Hypothalamus (tissue), 51 donors: Measurements from ENCODE around the gene STX8.
A peak's percentile ranks its signal among the peaks of the same experiment; 100 is the strongest.
"Not testable (repeated sequence)": the region's sequence is repeated elsewhere in the genome, so short reads cannot be mapped to it uniquely, and the experiment has no call there.

Experiments used
- DNase-seq, 51 donors: peaks; one replicate each; lab custom pipeline; 2025; lab: John Stamatoyannopoulos, UW

The STX8 gene

DNA sequence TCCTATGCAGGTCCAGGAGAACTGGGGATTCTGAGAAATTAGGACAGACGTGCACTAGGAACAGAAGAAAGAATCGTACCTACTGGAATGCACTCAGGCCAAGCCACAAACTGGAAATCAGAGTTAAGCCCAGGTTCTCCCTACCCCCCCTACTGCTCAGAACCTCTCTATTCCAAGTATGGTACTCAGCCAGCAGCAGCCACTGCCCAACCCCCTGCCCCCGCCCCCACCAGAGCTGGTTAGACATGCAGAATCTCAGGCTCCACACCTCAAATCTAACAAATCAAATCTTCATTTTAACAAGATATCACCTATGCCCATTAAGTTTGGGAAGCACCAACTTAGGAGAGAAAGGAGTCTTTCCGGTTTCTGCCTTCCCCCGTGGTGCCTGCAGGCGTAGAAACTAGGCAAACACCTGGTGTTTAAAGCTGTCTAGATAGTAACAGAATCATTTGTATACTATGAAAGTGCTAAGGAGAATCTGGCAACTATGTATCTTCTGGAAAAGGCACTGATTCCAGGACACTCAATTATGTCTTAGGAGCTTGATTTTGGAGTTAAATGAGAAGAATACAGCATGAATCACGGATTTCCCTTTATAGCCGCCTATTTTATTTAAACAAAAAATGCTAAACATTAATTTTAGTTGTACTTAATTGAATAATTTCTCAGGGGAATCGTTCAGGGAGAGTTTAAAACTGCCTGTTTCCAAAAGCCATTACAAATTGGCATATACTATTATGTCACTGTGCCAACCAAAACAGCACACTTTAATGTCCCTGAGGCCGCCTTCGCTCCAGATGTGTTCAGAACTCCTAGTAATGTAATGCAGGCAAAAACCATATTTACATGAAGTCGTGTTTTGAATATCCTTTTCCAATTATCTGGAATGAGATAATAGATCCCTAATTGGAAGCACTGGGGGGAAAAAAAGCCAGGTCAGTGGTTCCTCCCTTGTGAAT, 166.5 kb downstream of the STX8 start:
- DNase-seq, result no peak

DNA sequence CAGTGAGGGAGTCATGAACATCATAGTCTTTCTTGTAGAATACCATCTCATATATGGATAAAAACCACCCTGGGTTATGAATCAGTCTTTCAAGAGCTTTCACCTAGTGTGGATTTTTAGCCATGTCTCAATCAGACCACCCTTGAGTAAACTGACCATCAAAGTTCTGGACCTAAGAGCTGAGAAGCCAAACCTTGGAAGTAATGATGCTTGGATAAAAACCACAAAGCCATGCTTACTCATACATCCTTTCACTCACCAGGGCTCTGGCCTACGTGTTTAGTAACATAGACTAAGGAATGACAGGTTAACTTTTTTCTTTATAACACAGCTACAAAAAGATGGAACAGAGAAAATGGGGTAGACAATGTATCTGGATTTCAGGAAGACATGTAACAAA, 167.2 kb downstream of the STX8 start:
- no peak for DNase-seq

DNA sequence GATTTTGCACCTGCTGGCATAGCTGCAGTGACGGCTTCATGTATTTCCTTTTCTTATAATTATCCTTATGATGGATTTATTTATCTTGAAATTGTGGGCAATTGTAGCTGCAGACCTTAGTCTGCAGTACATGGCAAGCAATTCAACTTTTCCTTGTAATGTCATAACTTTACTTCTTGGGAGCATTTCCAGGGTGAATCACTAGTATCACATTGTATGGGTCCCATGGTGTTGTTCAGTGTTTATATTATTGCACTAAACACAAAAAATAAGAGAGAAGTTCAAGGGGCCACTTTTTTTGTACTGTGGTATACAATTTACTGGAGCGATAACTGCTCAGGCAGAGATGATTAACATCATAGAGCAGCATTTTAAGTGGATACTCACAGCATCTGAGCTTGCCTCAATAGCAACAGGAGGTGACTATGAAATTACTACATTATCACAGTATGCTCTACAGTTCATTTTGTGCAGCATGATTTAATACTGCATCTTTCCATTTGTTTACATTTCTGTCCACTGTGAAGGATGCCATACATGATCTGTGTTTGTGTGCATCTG, 169.5 kb downstream of the STX8 start:
- DNase-seq, result no peak

DNA sequence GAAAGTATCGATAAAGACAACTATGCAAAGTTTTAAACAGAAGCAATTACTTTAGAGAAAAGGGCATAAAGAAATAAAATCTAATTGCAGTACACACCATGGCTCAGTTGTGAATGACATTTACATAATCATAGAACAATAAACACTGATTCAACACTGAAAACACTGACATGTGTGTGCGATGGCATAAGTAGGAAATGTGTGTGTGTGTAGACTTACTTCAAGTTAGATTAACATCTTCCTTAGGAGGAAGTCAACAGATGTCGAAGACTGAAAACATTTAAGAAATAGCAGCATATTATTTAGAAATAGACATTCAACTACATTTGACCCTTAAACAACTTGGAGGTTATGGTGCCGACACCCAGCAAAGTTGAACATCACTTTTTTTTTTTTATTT, 172.4 kb downstream of the STX8 start:
- no peak for DNase-seq

DNA sequence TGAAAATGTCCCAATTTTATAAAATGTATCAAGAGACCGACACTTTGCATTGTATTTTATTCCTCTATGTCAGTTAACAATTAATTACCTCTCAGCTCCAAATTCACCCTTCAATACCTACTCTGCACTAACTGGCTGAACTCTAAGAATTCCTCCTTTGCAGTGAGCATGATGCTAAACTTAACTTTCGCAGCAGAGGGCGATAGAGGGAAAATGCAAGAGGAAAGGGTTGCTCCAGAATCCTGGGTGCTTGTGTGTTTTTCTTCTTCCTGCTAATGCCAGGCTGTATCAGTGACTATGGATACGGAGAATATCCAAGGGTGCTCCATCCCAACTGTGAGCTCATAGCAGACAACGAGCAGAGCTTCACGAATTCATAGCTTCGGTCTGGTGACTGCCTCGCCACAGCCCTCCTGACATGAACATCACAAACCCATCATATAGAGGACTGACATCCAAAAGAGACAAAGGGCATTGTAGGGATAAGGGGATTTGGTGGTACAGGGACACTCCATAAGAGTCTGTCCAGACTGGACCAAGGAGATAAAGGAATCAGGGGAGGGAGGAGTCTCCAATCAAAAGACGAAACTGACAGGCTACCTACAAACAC, 172.9 kb downstream of the STX8 start:
- peak in 1 of 51 donors; percentile 5 for DNase-seq

DNA sequence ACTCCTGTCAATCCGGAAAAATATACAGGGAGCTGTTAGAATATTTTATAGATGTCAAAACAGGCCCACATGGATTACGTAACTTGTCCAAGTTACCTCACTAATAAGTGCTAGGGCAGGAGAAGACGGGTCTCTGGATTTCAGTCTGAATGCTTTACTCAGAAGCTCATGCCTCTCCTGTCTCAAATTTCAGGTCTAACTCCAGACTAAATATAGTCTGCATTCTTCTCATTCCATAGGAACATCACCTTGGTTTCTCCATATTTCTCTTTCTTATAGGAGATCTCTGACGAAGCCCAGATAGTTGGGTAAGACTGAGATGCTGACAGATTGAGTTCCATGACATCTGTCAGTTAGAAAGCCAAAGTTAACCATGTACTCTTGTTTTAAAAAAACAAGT, 174.2 kb downstream of the STX8 start:
- no peak for DNase-seq

DNA sequence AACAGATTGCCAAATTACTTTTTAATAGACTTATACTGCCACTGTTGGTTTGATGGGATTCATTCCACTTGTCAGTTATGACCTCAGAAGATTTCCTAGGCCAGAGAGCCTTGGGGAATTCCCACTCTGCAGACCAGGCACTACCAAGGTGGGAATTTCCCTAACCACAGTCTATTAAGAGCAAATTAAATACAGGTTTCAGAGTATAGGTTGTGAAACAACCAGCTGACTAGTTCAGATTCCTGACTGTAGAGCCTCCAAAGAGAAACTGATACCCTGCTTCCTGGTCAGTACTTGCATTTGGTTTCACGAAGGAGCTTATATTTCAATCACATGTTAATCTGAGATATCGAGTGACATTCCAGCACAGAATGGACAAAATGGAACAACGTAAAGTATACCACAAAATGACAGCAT, 186.5 kb downstream of the STX8 start:
- no peak for DNase-seq

DNA sequence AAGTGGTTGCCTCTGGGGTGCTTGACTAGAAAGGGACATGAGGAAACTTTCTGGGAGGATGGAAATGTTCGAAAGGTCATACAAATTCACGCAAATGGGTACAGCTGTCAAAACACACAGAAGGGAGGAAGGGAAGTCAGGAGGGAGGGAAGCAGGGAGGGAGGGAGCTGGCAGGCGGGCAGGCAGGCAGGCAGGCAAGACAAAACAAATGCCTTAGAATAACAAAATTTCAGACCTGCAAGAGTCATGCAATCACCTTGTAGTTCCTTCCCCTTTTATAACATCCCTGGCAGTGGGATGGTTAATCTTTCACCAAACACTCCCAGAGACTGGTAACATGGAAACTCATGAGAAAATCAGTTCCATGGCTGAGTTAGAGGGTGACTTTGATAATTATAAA, 189.2 kb downstream of the STX8 start:
- DNase-seq, result no peak

DNA sequence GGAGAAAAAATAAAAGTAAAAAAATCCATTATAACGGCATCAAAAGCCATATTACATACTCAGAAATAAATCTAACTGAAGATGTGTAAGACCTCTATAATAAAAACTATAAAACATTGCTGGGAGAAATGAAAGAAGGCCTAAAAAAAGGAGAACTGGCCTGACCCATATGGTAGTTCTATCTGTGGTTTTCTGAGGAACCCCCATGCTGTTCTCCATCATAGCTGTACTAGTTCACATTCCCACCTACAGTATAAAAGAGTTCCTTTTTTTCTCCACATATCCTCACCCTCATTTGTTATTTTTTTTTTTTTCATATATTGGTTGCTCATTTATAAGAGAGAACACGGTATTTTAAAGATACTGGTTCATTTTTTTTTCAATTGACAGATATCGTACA, 191.8 kb downstream of the STX8 start:
- no peak for DNase-seq

DNA sequence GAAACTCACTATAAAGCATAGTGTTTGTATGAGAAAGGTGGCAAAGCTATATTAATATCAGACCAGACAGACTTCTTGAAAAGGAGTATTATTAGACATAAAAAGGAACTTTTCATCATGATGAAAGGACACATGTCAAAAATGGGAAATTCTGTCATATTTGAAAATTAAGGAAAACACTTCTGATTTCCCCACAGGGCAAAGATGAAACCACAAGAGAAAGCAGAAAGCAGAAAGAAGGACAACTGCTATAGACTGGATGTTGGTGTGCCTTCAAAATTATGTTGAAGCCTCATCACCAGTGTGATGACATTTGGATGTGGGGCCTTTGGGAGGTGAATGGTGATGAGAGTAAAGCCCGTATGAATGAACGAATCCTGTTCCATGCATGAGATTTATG, 193.0 kb downstream of the STX8 start:
- no peak for DNase-seq

DNA sequence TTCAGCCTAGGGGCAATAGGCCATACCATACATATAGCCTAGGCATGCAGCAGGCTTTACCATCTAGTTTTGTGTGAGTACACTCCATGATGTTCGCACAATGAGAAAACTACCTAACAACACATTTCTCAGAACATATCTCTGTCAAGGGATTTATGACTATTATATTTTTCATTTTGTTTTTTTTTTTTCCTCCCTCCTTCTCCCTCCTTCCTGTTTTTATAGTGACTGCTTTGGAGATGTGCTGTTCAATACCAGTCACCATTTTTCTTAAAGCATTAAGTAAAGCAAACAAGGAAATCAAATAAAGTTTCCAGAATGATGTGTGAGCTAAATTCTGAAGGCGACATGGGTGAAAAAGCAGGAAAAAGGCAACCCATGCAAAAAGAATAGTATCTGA, 194.6 kb downstream of the STX8 start:
- DNase-seq, result no peak

DNA sequence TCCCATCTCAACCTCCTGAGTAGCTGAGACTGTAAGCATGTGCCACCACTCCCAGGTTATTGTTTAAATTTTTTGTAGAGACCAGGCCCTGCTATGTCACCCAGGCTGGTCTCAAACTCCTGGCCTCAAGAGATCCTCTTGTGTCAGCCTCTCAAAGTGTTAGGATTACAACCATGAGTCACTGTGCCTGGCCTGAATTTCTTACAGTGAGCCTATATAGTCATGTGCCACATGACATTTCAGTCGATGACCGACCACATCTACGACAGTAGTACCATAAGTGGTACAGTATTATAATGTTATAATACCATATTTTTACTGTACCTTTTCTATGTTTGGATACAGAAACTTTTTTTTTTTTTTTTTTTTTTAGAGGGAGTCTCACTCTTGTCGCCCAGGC, 195.3 kb downstream of the STX8 start:
- no peak for DNase-seq

DNA sequence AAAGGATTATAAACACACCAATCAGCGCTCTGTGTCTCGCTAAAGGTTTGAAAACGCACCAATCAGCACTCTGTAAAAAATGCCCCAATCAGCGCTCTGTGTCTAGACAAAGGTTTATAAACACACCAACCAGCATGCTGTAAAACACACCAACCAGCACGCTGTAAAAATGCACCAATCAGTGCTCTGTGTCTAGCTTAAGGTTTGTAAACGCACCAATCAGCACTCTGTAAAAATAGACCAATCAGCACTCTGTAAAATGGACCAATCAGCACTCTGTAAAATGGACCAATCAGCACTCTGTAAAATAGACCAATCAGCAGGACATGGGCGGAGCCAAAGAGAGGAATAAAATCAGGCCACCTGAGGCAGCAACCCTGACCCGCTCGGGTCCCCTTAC, 199.4 kb downstream of the STX8 start:
- DNase-seq, result not testable (repeated sequence)

DNA sequence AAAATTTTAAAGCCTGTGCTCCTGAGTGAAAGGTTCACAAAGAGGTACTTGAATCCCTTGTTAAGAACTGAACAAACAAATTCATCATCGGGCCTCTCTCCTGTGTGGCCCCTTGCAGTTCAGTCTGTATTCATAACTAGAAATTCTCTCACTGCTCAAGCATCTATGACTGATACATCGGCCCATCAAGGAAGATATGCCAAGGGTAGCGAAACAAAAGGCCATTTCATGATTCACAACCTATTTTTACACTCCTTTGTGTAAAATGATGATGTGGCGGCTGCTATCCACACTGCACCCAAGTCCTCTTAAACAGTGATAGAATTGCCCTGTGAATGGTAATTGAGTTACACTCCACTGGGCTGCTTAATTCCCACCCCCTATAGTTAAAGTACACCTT, 204.6 kb downstream of the STX8 start:
- peak in 3 of 51 donors; percentile 2 to 46 (median 3) for DNase-seq

DNA sequence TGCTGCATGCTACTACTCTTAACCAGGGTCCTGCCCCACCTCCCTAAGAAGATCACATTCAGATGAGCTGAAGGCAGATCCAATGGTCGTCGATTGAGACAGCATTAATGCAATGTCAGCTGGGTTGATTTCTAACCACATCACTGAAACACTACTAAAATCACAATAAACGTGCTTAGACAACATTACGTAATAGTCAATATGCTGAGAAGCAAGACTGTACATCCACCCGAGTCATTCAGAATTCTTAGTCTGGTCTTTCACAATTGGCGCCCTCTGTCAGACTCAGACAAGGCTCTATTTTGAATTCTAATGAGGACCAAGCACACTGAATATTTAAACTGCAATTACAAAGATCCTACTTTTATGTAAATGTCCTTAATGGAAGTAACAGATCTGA, 205.2 kb downstream of the STX8 start:
- peak in 2 of 51 donors; percentile 4 to 23 for DNase-seq

DNA sequence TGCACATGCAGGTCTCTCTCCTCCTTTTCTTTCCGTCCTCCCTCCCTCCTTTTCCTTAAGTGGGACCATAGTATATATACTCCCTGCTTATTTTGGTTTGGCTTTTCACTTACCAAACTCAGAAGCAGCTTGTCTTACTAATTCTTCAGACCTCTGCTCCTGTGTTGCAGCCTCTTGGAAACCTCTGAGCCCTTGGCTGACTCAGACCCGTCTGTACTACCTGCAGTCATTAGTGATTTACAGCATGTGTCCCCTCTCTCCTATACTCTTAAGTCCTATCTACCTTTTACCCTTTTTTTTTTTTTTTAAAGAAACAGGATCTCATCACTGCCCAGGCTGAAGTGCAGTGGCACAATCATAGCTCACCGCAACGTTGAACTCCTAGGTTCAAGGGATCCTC, 207.0 kb downstream of the STX8 start:
- no peak for DNase-seq

DNA sequence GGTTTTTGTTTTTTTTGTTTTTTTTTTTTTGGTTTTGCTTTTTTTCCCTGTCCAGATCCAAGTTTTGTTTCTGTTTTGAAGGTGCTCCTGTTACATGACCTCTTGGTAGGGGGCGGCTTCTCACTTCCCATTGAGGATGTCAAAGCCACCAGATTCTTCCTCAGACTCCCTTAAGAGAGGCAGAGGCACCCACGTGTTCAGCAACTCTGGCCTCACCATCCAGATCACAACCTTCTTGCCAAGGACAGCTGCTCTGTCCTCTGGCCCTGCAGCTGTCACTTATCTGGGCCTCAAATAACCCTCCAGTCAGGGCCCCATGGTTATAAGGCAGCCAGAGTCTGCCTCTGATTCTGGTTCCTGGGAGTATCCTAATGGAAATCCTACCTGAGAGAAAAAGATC, 208.5 kb downstream of the STX8 start:
- peak in 5 of 51 donors; percentile 3 to 11 (median 7) for DNase-seq

DNA sequence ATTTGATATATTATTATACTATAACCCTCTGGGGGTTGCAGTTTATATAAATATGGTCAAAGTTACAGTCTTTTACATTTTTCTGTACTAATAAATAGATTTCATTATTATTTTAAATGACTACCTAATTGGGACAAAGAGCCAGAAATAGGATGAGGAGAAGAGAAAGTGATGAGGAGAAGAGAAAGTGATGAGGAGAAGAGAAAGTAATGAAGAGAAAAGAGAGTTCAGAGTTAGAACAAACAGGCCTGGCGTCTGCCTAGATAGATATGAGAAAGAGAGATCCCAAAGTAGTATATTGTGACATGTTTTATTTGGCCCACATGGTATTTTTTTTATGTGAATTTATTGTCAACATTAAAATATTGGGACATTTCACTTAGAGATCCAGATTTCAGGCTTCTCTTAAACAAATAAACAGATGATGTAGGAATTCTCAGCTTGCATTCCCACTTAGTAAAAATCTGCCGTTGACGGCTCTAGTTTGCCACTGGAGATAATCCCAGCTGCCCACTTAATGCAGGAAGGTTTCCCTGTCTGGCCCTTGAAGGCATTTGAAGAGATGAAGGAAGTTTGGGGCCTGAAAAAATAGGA, 210.7 kb downstream of the STX8 start:
- no peak for DNase-seq

DNA sequence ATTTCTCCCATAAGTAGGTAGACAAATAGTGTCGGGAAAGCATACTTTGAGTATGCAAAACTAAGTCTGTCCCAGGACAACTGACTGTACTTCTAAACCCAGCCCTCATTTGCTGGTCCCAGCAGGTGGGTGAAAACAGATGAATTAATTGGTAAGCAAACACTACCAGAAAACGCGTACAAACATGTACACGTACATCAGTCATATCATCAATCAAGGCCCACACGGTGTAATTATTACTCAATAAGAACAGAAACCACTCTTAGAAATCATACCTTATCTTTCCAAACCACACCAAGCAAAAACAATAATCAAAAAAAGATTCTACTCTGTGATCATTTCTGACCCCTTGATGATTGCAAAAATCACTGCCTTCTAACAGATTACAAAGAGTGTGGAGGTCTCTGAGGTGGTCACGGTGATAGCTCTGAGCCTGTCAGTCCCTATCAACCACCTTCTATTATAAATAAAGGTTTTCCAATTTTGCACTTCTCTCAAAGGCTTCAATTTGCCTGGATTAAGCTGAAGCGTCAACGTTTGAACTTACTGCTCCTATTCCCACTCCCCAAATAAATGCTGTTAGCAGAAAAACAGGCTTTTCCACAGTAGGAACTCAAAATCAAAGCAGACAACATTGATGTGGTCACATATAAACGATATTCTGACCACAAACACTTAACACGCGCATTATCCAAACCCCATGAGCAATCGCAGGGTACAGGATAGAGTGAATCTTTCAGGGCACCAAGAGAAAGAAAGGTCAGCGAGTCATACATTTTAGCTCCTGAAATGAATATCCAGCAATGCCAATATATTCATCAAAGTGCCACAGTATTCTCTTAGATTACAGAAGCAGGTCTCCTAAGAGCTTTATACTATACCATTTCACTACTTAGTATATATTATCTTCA, 211.9 kb downstream of the STX8 start:
- no peak for DNase-seq

DNA sequence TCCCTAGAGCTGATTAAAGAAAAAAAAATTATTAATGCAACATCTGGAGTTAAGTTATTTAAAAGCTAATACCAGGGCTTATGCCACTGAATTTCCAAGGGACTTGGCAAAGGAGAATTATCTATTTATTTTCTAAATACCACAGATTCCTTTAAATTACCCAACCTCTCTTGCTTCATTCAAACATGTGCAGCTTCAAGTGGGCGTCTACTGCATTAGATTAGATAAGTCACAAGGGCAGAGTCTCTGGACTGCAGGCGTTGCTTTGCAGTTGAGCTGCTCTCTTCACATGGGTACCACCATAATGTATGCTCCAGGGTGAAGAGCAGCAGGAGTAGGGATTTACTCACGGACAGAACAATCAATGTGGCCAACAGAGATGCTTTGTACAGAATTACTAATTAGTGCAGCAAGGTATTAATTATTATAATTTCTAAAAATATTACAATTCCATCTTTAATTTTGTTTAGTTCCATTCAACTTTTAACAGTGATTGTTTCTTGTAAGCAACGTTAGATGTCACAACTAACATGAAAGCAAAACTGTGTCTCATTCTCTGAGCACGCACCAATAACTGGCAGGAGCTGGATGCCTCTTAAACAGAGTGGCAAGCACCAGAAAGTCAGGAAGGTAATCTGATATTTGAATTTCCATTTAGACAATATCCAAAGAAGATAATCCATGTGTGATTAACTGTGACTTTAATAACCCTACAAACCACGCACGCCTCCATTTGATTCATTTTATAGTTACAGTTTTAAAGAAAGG, 214.2 kb downstream of the STX8 start:
- DNase-seq, result no peak
